ENCODE measurements around the gene RNFT2.
"Not testable (repeated sequence)": the region's sequence is repeated elsewhere in the genome, so short reads cannot be mapped to it uniquely, and the experiment has no call there.

RNFT2 gene

GRCh38 chr12:116710370-116711150, 27.6 kb upstream of the RNFT2 start:
- DNase-seq, result no peak

GRCh38 chr12:116712458-116713303, 25.4 kb upstream of the RNFT2 start:
- no peak for DNase-seq

- DNase-seq, result no peak
Measured at GRCh38 chr12:116713527-116713926, 24.6 kb upstream of the RNFT2 start.

- DNase-seq, result no peak
Measured at GRCh38 chr12:116714175-116714574, 23.9 kb upstream of the RNFT2 start.

GRCh38 chr12:116717466-116718437, 20.4 kb upstream of the RNFT2 start:
- DNase-seq, result no peak

- DNase-seq, result peak; percentile 83
Measured at GRCh38 chr12:116718655-116719454, 19.3 kb upstream of the RNFT2 start.

- no peak for DNase-seq
Measured at GRCh38 chr12:116719731-116720528, 18.2 kb upstream of the RNFT2 start.

- DNase-seq, result no peak
Measured at GRCh38 chr12:116722245-116722644, 15.9 kb upstream of the RNFT2 start.

- no peak for DNase-seq
Measured at GRCh38 chr12:116726694-116727093, 11.4 kb upstream of the RNFT2 start.

GRCh38 chr12:116727261-116727660, 10.9 kb upstream of the RNFT2 start:
- DNase-seq, result no peak

- DNase-seq, result no peak
Measured at GRCh38 chr12:116727891-116728290, 10.2 kb upstream of the RNFT2 start.

- no peak for DNase-seq
Measured at GRCh38 chr12:116731801-116732200, 6.3 kb upstream of the RNFT2 start.

GRCh38 chr12:116734156-116734768, 3.9 kb upstream of the RNFT2 start:
- no peak for DNase-seq

GRCh38 chr12:116735084-116735483, 3.0 kb upstream of the RNFT2 start:
- no peak for DNase-seq

- DNase-seq, result no peak
Measured at GRCh38 chr12:116735951-116736599, 2.0 kb upstream of the RNFT2 start.

- no peak for DNase-seq
Measured at GRCh38 chr12:116736962-116737773, 947 bp upstream of the RNFT2 start.

GRCh38 chr12:116739381-116739887, 1.3 kb downstream of the RNFT2 start:
- DNase-seq, result no peak

GRCh38 chr12:116742787-116743186, 4.7 kb downstream of the RNFT2 start:
- DNase-seq, result not testable (repeated sequence)

- DNase-seq, result no peak
Measured at GRCh38 chr12:116744766-116745165, 6.7 kb downstream of the RNFT2 start.
